OCI-M1 (cell line): Measurements from ENCODE around the gene TBPL1.
A peak's percentile ranks its signal among the peaks of the same experiment; 100 is the strongest.
"Not testable (repeated sequence)": the region's sequence is repeated elsewhere in the genome, so short reads cannot be mapped to it uniquely, and the experiment has no call there.

Experiments used
- DNase-seq: peaks from one replicate; lab custom pipeline; 2025; lab: John Stamatoyannopoulos, UW

Gene TBPL1

GRCh38 chr6:133973109-133973971 lies 20.3 kb downstream of the TBPL1 start:
- DNase-seq = peak; percentile 93

- no peak for DNase-seq
These were observed 25.2 kb downstream of the TBPL1 start for GRCh38 chr6:133977983-133978895.

GRCh38 chr6:133978896-133979240 lies 25.8 kb downstream of the TBPL1 start:
- DNase-seq = no peak

- DNase-seq = not testable (repeated sequence)
These were observed 26.4 kb downstream of the TBPL1 start for GRCh38 chr6:133979269-133979963.

GRCh38 chr6:133980168-133980567 lies 27.1 kb downstream of the TBPL1 start:
- no peak for DNase-seq

GRCh38 chr6:133983099-133983939 lies 30.3 kb downstream of the TBPL1 start:
- DNase-seq = peak; percentile 98

GRCh38 chr6:133985970-133986369 lies 32.9 kb downstream of the TBPL1 start:
- DNase-seq = no peak

GRCh38 chr6:133986942-133987341 lies 33.9 kb downstream of the TBPL1 start:
- no peak for DNase-seq

- DNase-seq = no peak
These were observed 36.5 kb downstream of the TBPL1 start for GRCh38 chr6:133989525-133989924.

GRCh38 chr6:133990321-133990720 lies 37.3 kb downstream of the TBPL1 start:
- DNase-seq = no peak

- no peak for DNase-seq
These were observed 38.1 kb downstream of the TBPL1 start for GRCh38 chr6:133991096-133991593.

GRCh38 chr6:133992992-133993680 lies 40.1 kb downstream of the TBPL1 start:
- no peak for DNase-seq

GRCh38 chr6:133995296-133995695 lies 42.3 kb downstream of the TBPL1 start:
- no peak for DNase-seq

- DNase-seq = no peak
These were observed 42.7 kb downstream of the TBPL1 start for GRCh38 chr6:133995758-133996157.

- no peak for DNase-seq
These were observed 44.2 kb downstream of the TBPL1 start for GRCh38 chr6:133997267-133997666.

GRCh38 chr6:133999305-133999704 lies 46.3 kb downstream of the TBPL1 start:
- DNase-seq = no peak

- DNase-seq = no peak
These were observed 47.4 kb downstream of the TBPL1 start for GRCh38 chr6:134000443-134000842.

- DNase-seq = no peak
These were observed 49.8 kb downstream of the TBPL1 start for GRCh38 chr6:134002821-134003220.

GRCh38 chr6:134003542-134003951 lies 50.5 kb downstream of the TBPL1 start:
- DNase-seq = no peak

- no peak for DNase-seq
These were observed 51.7 kb downstream of the TBPL1 start for GRCh38 chr6:134004714-134005113.

GRCh38 chr6:134005800-134006199 lies 52.8 kb downstream of the TBPL1 start:
- DNase-seq = no peak
